WTC11 (cell line): Measurements from ENCODE around the gene SECISBP2.

Experiments
- CREB1 ChIP-seq: sonication (generic); formaldehyde crosslinking; IDR thresholded peaks from 2 replicates; pipeline ENCODE4 v1.8.0; 2023; ENCODE audit warnings: mild to moderate bottlenecking, missing genetic modification reagents
- SMAD3 ChIP-seq: sonication (generic); formaldehyde crosslinking; IDR thresholded peaks from 2 replicates; pipeline ENCODE4 v1.8.0; 2022; ENCODE audit warnings: missing genetic modification reagents, mild to moderate bottlenecking, borderline replicate concordance
- ZNF416 ChIP-seq: fragments of 250-450 bp; sonication (Bioruptor Pico); IDR thresholded peaks from 2 replicates; pipeline ENCODE4 v1.9.0; 2021; ENCODE audit warnings: mild to moderate bottlenecking, inconsistent platforms
- TF ChIP-seq, protein P1 (sequence below): fragments of 200-600 bp; IDR thresholded peaks from 2 replicates; pipeline ENCODE4 v1.8.0; 2022; ENCODE audit warnings: antibody characterized with exemption
- TF ChIP-seq, protein P2 (sequence below): sonication (generic); formaldehyde crosslinking; IDR thresholded peaks from 2 replicates; pipeline ENCODE4 v1.8.1; 2022; ENCODE audit warnings: missing genetic modification reagents, borderline replicate concordance
- TF ChIP-seq, protein P3 (sequence below): sonication (generic); formaldehyde crosslinking; IDR thresholded peaks from 2 replicates; pipeline ENCODE4 v1.8.0; 2023; ENCODE audit warnings: missing genetic modification reagents
- TF ChIP-seq, protein P4 (sequence below): fragments of 250-450 bp; sonication (Bioruptor Pico); IDR thresholded peaks from 2 replicates; pipeline ENCODE4 v1.9.0; 2021; ENCODE audit warnings: mild to moderate bottlenecking

- TF ChIP-seq, protein P1, sequence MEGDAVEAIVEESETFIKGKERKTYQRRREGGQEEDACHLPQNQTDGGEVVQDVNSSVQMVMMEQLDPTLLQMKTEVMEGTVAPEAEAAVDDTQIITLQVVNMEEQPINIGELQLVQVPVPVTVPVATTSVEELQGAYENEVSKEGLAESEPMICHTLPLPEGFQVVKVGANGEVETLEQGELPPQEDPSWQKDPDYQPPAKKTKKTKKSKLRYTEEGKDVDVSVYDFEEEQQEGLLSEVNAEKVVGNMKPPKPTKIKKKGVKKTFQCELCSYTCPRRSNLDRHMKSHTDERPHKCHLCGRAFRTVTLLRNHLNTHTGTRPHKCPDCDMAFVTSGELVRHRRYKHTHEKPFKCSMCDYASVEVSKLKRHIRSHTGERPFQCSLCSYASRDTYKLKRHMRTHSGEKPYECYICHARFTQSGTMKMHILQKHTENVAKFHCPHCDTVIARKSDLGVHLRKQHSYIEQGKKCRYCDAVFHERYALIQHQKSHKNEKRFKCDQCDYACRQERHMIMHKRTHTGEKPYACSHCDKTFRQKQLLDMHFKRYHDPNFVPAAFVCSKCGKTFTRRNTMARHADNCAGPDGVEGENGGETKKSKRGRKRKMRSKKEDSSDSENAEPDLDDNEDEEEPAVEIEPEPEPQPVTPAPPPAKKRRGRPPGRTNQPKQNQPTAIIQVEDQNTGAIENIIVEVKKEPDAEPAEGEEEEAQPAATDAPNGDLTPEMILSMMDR: no peak
- TF ChIP-seq ZNF416 (CRISPR knock-in tag) (no peak), SMAD3 (CRISPR knock-in tag) (no peak), CREB1 (CRISPR knock-in tag) (no peak)
- TF ChIP-seq, protein P2, sequence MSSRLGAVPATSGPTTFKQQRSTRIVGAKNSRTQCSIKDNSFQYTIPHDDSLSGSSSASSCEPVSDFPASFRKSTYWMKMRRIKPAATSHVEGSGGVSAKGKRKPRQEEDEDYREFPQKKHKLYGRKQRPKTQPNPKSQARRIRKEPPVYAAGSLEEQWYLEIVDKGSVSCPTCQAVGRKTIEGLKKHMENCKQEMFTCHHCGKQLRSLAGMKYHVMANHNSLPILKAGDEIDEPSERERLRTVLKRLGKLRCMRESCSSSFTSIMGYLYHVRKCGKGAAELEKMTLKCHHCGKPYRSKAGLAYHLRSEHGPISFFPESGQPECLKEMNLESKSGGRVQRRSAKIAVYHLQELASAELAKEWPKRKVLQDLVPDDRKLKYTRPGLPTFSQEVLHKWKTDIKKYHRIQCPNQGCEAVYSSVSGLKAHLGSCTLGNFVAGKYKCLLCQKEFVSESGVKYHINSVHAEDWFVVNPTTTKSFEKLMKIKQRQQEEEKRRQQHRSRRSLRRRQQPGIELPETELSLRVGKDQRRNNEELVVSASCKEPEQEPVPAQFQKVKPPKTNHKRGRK (CRISPR knock-in tag): no peak
- TF ChIP-seq, protein P3, sequence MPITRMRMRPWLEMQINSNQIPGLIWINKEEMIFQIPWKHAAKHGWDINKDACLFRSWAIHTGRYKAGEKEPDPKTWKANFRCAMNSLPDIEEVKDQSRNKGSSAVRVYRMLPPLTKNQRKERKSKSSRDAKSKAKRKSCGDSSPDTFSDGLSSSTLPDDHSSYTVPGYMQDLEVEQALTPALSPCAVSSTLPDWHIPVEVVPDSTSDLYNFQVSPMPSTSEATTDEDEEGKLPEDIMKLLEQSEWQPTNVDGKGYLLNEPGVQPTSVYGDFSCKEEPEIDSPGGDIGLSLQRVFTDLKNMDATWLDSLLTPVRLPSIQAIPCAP: no peak
- TF ChIP-seq, protein P4, sequence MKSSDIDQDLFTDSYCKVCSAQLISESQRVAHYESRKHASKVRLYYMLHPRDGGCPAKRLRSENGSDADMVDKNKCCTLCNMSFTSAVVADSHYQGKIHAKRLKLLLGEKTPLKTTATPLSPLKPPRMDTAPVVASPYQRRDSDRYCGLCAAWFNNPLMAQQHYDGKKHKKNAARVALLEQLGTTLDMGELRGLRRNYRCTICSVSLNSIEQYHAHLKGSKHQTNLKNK (CRISPR knock-in tag): no peak
These were observed 66.5 kb downstream of the SECISBP2 start for GRCh38 chr9:89384783-89385182.
